Neural crest cell (in vitro differentiated cells): ENCODE measurements around the gene TCFL5. TPM values are rescaled to one million over a fixed set of nuclear protein-coding genes. Genes with fewer than 3 reads are reported as not detected.

Experiments
- DNase-seq: peaks from one replicate; pipeline ENCODE4 v3.0.0; 2021; ENCODE audit warnings: low read depth, mixed read lengths, low spot score
- H3K27ac Mint-ChIP-seq: one replicate; pipeline ENCODE4 v1.8.0; 2021; ENCODE audit warnings: mild to moderate bottlenecking, mixed read lengths; ENCODE audit not compliant: unreplicated experiment
- H3K27me3 Mint-ChIP-seq: 2 replicates; pipeline ENCODE4 v1.8.0; 2021; ENCODE audit warnings: low read depth, mild to moderate bottlenecking, mixed read lengths
- H3K36me3 Mint-ChIP-seq: 2 replicates; pipeline ENCODE4 v1.8.0; 2021; ENCODE audit warnings: low read depth, mild to moderate bottlenecking, mixed read lengths
- H3K4me1 Mint-ChIP-seq: 2 replicates; pipeline ENCODE4 v1.8.0; 2021; ENCODE audit warnings: mixed read lengths
- H3K4me3 Mint-ChIP-seq: one replicate; pipeline ENCODE4 v1.8.0; 2021; ENCODE audit warnings: mild to moderate bottlenecking, mixed read lengths
- H3K9me3 Mint-ChIP-seq: 2 replicates; pipeline ENCODE4 v1.8.0; 2021; ENCODE audit warnings: mixed read lengths
- total RNA-seq: library from RNA; stranded (reverse); gene quantifications from 2 replicates; pipeline ENCODE4 v1.2.1, GENCODE V29; 2021
- TF ChIP-seq, protein P1 (sequence below): fragments of 200-600 bp; sonication (generic); conservative IDR thresholded peaks from 2 replicates; pipeline ENCODE4 v1.5.0; 2021; ENCODE audit warnings: antibody characterized with exemption, mild to moderate bottlenecking

The TCFL5 gene
- total RNA-seq, 1 donor from 2014 or later, result 17.6 TPM

DNA sequence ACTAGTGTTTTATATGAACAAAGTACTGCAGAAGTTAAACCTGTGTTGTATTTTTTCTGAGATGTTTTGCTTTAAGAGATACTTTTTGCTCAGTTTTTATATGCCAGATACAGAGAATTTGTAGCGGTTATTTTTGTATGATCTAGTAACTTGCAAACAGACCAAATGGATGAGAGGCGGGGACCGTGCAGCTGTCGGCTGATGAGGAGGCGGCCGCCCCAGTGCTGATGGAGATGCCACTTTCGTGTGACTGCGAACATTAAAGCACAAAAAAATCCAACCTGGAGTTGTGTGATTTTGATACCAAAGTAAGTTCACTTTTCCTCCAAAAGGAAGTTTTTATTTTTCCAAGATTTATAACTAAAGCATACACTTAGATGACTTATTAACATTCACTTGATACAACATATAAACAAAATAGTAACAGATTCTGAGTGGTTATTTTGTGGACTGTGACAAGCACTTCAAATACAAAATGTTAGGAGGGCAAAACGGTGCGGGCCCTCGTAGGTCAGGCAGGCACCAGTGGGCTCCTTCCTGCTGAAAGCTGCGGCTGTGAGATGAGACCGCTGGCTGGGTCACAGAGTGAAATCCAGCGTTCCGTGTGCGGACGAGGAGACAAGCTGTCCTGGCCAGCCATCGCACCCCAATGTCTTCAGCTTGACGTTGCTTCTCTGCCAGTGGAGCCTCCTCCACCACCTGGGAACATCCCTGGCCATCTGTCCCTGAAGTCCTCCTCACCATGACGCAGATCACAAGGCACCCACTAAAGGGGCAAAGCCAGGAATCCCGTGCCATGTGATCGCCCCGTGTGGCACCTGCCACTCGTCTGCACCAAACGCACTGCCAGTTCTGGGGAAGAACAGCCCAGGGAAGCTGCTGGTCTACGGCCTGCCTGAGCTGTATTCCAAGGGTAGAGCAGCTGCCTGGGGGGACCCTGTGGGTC, 61.0 kb downstream of the TCFL5 start:
- Mint-ChIP-seq H3K4me3 (peak overlapping the region; percentile 98), H3K27ac (no peak overlapping the region), H3K27me3 (no peaks in the 10 kb centered on the region), H3K4me1 (peaks cover 17% of the 10 kb centered on the region), H3K9me3 (no peaks in the 10 kb centered on the region), H3K36me3 (peaks cover 9% of the 10 kb centered on the region)
- TF ChIP-seq, protein P1, sequence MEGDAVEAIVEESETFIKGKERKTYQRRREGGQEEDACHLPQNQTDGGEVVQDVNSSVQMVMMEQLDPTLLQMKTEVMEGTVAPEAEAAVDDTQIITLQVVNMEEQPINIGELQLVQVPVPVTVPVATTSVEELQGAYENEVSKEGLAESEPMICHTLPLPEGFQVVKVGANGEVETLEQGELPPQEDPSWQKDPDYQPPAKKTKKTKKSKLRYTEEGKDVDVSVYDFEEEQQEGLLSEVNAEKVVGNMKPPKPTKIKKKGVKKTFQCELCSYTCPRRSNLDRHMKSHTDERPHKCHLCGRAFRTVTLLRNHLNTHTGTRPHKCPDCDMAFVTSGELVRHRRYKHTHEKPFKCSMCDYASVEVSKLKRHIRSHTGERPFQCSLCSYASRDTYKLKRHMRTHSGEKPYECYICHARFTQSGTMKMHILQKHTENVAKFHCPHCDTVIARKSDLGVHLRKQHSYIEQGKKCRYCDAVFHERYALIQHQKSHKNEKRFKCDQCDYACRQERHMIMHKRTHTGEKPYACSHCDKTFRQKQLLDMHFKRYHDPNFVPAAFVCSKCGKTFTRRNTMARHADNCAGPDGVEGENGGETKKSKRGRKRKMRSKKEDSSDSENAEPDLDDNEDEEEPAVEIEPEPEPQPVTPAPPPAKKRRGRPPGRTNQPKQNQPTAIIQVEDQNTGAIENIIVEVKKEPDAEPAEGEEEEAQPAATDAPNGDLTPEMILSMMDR, result no peak
- no peak for DNase-seq

DNA sequence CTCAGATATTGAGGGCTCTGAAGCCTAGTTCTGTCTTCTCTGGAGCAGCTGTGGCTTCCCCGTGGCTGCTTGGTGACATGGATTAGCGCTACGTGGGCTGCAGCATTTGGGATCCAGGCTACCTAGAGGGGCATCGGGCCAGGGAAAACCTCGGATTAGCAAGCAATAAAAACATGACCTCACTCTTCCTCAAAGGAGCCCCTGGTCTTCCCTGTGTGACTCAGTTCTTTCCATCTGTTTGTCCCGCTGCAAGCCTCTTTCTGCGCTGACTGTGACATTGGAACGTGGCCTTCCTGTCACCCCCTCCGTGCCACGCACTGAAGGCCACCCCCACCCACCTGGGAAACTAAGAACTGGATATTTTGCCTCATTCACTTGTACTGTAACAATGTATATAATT, 61.7 kb downstream of the TCFL5 start:
- no peak for DNase-seq
- H3K4me3 Mint-ChIP-seq, result peak overlapping the region; percentile 98
- H3K9me3 Mint-ChIP-seq, result no peaks in the 10 kb centered on the region
- peaks cover 15% of the 10 kb centered on the region for H3K4me1 Mint-ChIP-seq
- TF ChIP-seq, protein P1, result no peak
- H3K27ac Mint-ChIP-seq, result peak overlapping the region; percentile 28
- H3K36me3 Mint-ChIP-seq, result peaks cover 9% of the 10 kb centered on the region
- H3K27me3 Mint-ChIP-seq, result no peaks in the 10 kb centered on the region

GRCh38 chr20:62799459-62799858, 62.2 kb downstream of the TCFL5 start:
- TF ChIP-seq, protein P1, result no peak
- peak overlapping the region; percentile 98 for H3K4me3 Mint-ChIP-seq
- H3K36me3 Mint-ChIP-seq, result peaks cover 9% of the 10 kb centered on the region
- no peak for DNase-seq
- peaks cover 15% of the 10 kb centered on the region for H3K4me1 Mint-ChIP-seq
- peak overlapping the region; percentile 43 for H3K27ac Mint-ChIP-seq
- no peaks in the 10 kb centered on the region for H3K27me3 Mint-ChIP-seq
- no peaks in the 10 kb centered on the region for H3K9me3 Mint-ChIP-seq

DNA sequence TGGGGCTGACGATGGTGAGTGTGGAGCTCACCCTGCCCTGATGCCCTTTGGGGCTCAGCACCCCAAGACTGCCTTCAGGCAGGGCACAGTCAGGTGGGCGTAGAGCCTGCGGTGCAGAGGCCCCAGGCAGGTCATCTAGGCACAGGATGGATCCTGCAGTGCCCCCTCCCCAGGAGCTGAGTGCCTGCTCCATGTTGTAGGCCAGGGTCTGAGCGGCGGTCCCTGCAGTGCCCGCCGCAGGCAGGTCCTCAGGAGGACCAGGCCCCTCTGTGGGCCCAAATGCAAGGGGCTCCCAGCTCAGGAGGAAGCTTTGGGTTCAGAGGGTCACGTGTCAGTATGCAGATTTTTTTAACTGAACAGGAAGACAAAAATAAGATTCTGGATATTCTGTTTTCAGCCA, 62.6 kb downstream of the TCFL5 start:
- peaks cover 12% of the 10 kb centered on the region for H3K4me1 Mint-ChIP-seq
- peak overlapping the region; percentile 82 for H3K4me3 Mint-ChIP-seq
- H3K9me3 Mint-ChIP-seq, result no peaks in the 10 kb centered on the region
- H3K27me3 Mint-ChIP-seq, result no peaks in the 10 kb centered on the region
- no peak for DNase-seq
- TF ChIP-seq, protein P1, result no peak
- H3K27ac Mint-ChIP-seq, result peak overlapping the region; percentile 43
- peaks cover 9% of the 10 kb centered on the region for H3K36me3 Mint-ChIP-seq

- DNase-seq, result no peak
- Mint-ChIP-seq H3K27me3 (no peaks in the 10 kb centered on the region), H3K9me3 (no peaks in the 10 kb centered on the region), H3K27ac (peak overlapping the region; percentile 57), H3K4me3 (peak overlapping the region; percentile 82), H3K4me1 (peaks cover 10% of the 10 kb centered on the region), H3K36me3 (peaks cover 9% of the 10 kb centered on the region)
- TF ChIP-seq, protein P1, result no peak
These were observed 63.7 kb downstream of the TCFL5 start for GRCh38 chr20:62797671-62798532.
